Mesenchymal stem cell (in vitro differentiated cells and primary cell): ENCODE data around the gene FMN2.

Source experiments
- DNase-seq: peaks from one replicate; pipeline ENCODE4 v3.0.0-alpha.2; 2013
- H2AFZ ChIP-seq: one replicate; pipeline ENCODE4 v1.6.1; 2013; ENCODE audit warnings: low read depth, mild to moderate bottlenecking, control low read depth, inconsistent platforms, low read length, moderate library complexity
- H2AK5ac ChIP-seq: 2 replicates; pipeline ENCODE4 v1.6.1; 2013; ENCODE audit warnings: low read length, moderate library complexity, mild to moderate bottlenecking, inconsistent platforms; ENCODE audit not compliant: severe bottlenecking
- H2BK120ac ChIP-seq: one replicate; pipeline ENCODE4 v1.6.1; 2013; ENCODE audit warnings: low read depth, mild to moderate bottlenecking, inconsistent platforms, low read length, moderate library complexity
- H2BK12ac ChIP-seq, 2 experiments: one replicate each; pipeline ENCODE4 v1.6.1; 2013; ENCODE audit warnings: inconsistent platforms in 2 of 2, low read length in 2 of 2, mild to moderate bottlenecking in 2 of 2, moderate library complexity in 2 of 2, control low read depth in 1 of 2
- H2BK15ac ChIP-seq: one replicate; pipeline ENCODE4 v1.6.1; 2013; ENCODE audit warnings: mild to moderate bottlenecking, low read depth, inconsistent platforms; ENCODE audit not compliant: poor library complexity, severe bottlenecking
- H2BK5ac ChIP-seq: 2 replicates; pipeline ENCODE4 v1.6.1; 2013; ENCODE audit warnings: low read depth, mild to moderate bottlenecking, low read length, control low read depth, inconsistent platforms; ENCODE audit not compliant: poor library complexity, severe bottlenecking
- H3K14ac ChIP-seq, 2 experiments: one replicate each; pipeline ENCODE4 v1.6.1; 2013; ENCODE audit warnings: inconsistent platforms in 2 of 2, low read length in 2 of 2, control low read depth in 1 of 2, mild to moderate bottlenecking in 1 of 2, moderate library complexity in 1 of 2
- H3K18ac ChIP-seq, 2 experiments: one replicate each; pipeline ENCODE4 v1.6.1; 2013; ENCODE audit warnings: inconsistent platforms in 2 of 2, low read length in 2 of 2, control low read depth in 1 of 2, low read depth in 1 of 2, mild to moderate bottlenecking in 1 of 2
- H3K23ac ChIP-seq, 2 experiments: one replicate each; pipeline ENCODE4 v1.6.1; 2013; ENCODE audit warnings: inconsistent platforms in 2 of 2, low read length in 2 of 2, mild to moderate bottlenecking in 2 of 2, moderate library complexity in 2 of 2, control low read depth in 1 of 2
- H3K27ac ChIP-seq: 2 replicates; pipeline ENCODE4 v1.5.1; 2013; ENCODE audit warnings: mild to moderate bottlenecking, moderate library complexity, low read length, control low read depth, inconsistent platforms; ENCODE audit not compliant: poor library complexity, severe bottlenecking
- H3K27me3 ChIP-seq, 2 experiments: 2 replicates each; pipeline versions ENCODE4 v1.6.1 to v1.7.0; 2013; ENCODE audit warnings: low read length in 2 of 2, mild to moderate bottlenecking in 2 of 2, moderate library complexity in 2 of 2, control low read depth in 1 of 2, inconsistent platforms in 1 of 2; ENCODE audit not compliant: control insufficient read depth in 1 of 2, insufficient read depth in 1 of 2
- H3K36me3 ChIP-seq, 2 experiments: 2 replicates each; pipeline versions ENCODE4 v1.6.1 to v1.7.0; 2013; ENCODE audit warnings: low read length in 2 of 2, control low read depth in 1 of 2, inconsistent platforms in 1 of 2, low read depth in 1 of 2, mild to moderate bottlenecking in 1 of 2; ENCODE audit not compliant: insufficient read depth in 2 of 2, control insufficient read depth in 1 of 2
- H3K4ac ChIP-seq, 2 experiments: one replicate each; pipeline ENCODE4 v1.6.1; 2013; ENCODE audit warnings: inconsistent platforms in 2 of 2, low read length in 2 of 2, mild to moderate bottlenecking in 2 of 2, moderate library complexity in 2 of 2, control low read depth in 1 of 2, low read depth in 1 of 2
- H3K4me1 ChIP-seq: 2 replicates; pipeline ENCODE4 v1.6.1; 2013; ENCODE audit warnings: low read depth, low read length, control low read depth; ENCODE audit not compliant: control insufficient read depth, insufficient read depth
- H3K4me2 ChIP-seq: 2 replicates; pipeline ENCODE4 v1.6.1; 2013; ENCODE audit warnings: low read length, mild to moderate bottlenecking, inconsistent platforms; ENCODE audit not compliant: poor library complexity, severe bottlenecking
- H3K4me3 ChIP-seq, 2 experiments: 2 replicates each; pipeline versions ENCODE4 v1.5.1 to v1.7.0; 2013; ENCODE audit warnings: low read length in 2 of 2, mild to moderate bottlenecking in 2 of 2, control low read depth in 1 of 2, low read depth in 1 of 2; ENCODE audit not compliant: insufficient read depth in 1 of 2
- H3K79me1 ChIP-seq: replicated peaks from 2 replicates; pipeline ENCODE4 v1.6.1; 2013; ENCODE audit warnings: mild to moderate bottlenecking, control low read depth, low read length, inconsistent platforms; ENCODE audit not compliant: poor library complexity, severe bottlenecking
- H3K9ac ChIP-seq: 2 replicates; pipeline ENCODE4 v1.7.0; 2013; ENCODE audit warnings: mild to moderate bottlenecking, low read length, moderate library complexity
- H3K9me3 ChIP-seq: 2 replicates; pipeline ENCODE4 v1.7.0; 2013; ENCODE audit warnings: mild to moderate bottlenecking, low read length; ENCODE audit not compliant: control insufficient read depth
- H4K8ac ChIP-seq: one replicate; pipeline ENCODE4 v1.6.1; 2013; ENCODE audit warnings: inconsistent platforms, mild to moderate bottlenecking, low read length, moderate library complexity
- H4K91ac ChIP-seq: one replicate; pipeline ENCODE4 v1.6.1; 2013; ENCODE audit warnings: mild to moderate bottlenecking, low read length, inconsistent platforms
- WGBS: methylation state at CpG from one replicate; pipeline ENCODE4 v1.1.7; 2013; ENCODE audit warnings: mixed read lengths; 5-methylcytosine and 5-hydroxymethylcytosine counted together

Gene FMN2

DNA sequence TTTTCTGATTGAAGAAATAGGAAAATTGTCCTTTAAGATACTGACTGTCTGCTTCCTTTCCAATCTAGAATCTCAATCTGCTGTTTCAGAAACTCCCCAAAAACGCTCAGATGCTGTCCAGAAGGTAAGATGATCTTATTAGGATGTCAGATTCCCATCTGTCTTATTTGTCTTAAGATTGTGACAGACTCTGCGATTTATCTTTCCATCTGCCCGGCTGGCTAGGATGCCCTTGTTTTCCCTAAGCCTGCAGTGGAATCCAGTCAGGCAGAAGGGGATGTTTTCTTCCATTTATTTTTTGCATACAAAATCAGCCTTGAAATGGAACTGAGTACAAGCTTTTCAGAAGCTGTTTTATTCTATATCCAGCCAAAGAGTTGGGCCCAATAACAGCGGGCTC is 96.5 kb downstream of the FMN2 start:
- 84% methylated on average over 4 of the region's 4 CpGs for WGBS
- Histone ChIP-seq H3K9ac (no peak overlapping the region), H3K9me3 (no peaks in the 10 kb centered on the region), H3K4me2 (no peak overlapping the region), H2AK5ac (peak overlapping the region; percentile 73), H3K4me1 (peaks cover 1% of the 10 kb centered on the region), H2BK5ac (no peak overlapping the region), H3K36me3 (peaks cover 0 to 3% of the 10 kb centered on the region in 2 experiments), H3K18ac (no peak overlapping the region), H3K4me3 (no peak overlapping the region), H4K8ac (no peak overlapping the region), H4K91ac (no peak overlapping the region), H3K79me1 (peaks cover 10% of the 10 kb centered on the region), H3K27me3 (peaks cover 0 to 8% of the 10 kb centered on the region in 2 experiments), H3K4ac (no peak overlapping the region), H3K23ac (no peak overlapping the region), H2BK120ac (no peak overlapping the region), H3K27ac (no peak overlapping the region), H2BK12ac (no peak overlapping the region), H2AFZ (no peak overlapping the region), H2BK15ac (no peak overlapping the region), H3K14ac (no peak overlapping the region)
- DNase-seq, result no peak

- no peak overlapping the region for H4K8ac ChIP-seq
- no peak overlapping the region for H3K4ac ChIP-seq
- no peak overlapping the region for H2BK120ac ChIP-seq
- H3K18ac ChIP-seq, result no peak overlapping the region
- H2AK5ac ChIP-seq, result peak overlapping the region; percentile 83
- peaks cover 14% of the 10 kb centered on the region for H3K79me1 ChIP-seq
- H3K27ac ChIP-seq, result no peak overlapping the region
- DNase-seq, result peak; percentile 48
- no peak overlapping the region for H4K91ac ChIP-seq
- H3K36me3 ChIP-seq, result peaks cover 0 to 3% of the 10 kb centered on the region in 2 experiments
- 62% methylated on average over 4 of the region's 6 CpGs for WGBS
- no peak overlapping the region for H2BK5ac ChIP-seq
- no peak overlapping the region for H3K23ac ChIP-seq
- no peak overlapping the region for H2AFZ ChIP-seq
- H3K4me3 ChIP-seq, result no peak overlapping the region
- peaks cover 0 to 8% of the 10 kb centered on the region in 2 experiments for H3K27me3 ChIP-seq
- no peak overlapping the region for H2BK12ac ChIP-seq
- H3K4me1 ChIP-seq, result peaks cover 3% of the 10 kb centered on the region
- H2BK15ac ChIP-seq, result no peak overlapping the region
- H3K9me3 ChIP-seq, result no peaks in the 10 kb centered on the region
- peak overlapping the region; percentile 59 for H3K9ac ChIP-seq
- H3K14ac ChIP-seq, result no peak overlapping the region
- H3K4me2 ChIP-seq, result no peak overlapping the region
Observed at GRCh38 chr1:240189386-240189989, 97.8 kb downstream of the FMN2 start.

DNA sequence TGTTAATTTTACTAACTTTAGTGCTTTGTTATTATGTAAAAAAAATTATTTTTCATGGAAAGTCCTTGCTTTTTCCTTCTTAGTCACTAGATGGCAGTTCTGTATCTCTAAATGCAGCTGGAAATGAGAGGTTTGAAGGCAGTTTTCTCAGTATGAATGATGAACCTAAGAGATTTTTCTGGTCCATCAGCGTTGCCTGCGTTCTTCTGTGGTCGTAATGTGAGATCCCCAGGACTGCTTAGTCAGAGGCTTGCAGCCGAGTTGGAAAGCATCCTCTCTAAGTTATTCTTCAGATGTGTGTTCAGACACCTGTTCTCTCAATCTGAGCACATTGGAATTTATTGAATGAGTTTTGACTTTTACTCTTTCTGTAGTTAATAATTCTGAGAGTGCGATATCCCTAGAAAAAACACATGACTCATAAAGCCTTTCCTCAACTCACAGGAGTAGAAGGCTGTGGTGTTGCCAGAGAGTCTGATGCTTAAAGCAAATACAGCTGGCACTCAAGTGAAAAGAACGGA is 99.3 kb downstream of the FMN2 start:
- no peak overlapping the region for H3K4ac ChIP-seq
- H3K27me3 ChIP-seq, result no peaks in the 10 kb centered on the region
- H3K18ac ChIP-seq, result no peak overlapping the region
- H2AK5ac ChIP-seq, result no peak overlapping the region
- no peak overlapping the region for H4K8ac ChIP-seq
- H2BK15ac ChIP-seq, result no peak overlapping the region
- H3K4me2 ChIP-seq, result no peak overlapping the region
- no peak overlapping the region for H2BK12ac ChIP-seq
- DNase-seq, result peak; percentile 91
- H3K79me1 ChIP-seq, result peaks cover 13% of the 10 kb centered on the region
- no peak overlapping the region for H2AFZ ChIP-seq
- no peak overlapping the region for H4K91ac ChIP-seq
- no peaks in the 10 kb centered on the region for H3K9me3 ChIP-seq
- H2BK5ac ChIP-seq, result no peak overlapping the region
- no peak overlapping the region for H3K14ac ChIP-seq
- H3K27ac ChIP-seq, result no peak overlapping the region
- no peak overlapping the region for H3K23ac ChIP-seq
- H3K4me3 ChIP-seq, result no peak overlapping the region
- no peak overlapping the region for H2BK120ac ChIP-seq
- WGBS, result 14% methylated on average over 3 of the region's 6 CpGs
- peaks cover 0 to 3% of the 10 kb centered on the region in 2 experiments for H3K36me3 ChIP-seq
- H3K4me1 ChIP-seq, result peaks cover 3% of the 10 kb centered on the region
- H3K9ac ChIP-seq, result peak overlapping the region; percentile 71

DNA sequence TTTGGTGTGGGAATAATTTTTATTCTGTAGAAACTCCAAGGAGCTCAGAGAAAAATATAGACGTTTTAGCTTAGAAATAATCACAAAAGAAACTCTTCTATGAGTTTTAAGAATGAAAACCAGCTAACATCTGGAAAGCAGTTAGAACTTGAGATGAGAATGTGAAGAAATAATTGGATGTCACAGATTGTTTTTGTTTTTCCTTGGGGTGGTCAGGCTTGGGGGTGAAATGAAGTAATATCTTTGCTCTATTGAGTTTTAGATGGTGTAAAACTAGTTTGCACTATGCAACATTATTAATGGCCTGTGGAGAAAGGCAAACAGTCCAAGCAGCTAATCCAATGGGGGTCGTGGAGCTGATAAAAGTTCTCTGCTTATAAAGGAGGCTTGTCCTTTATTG is 101.2 kb downstream of the FMN2 start:
- Histone ChIP-seq H3K18ac (no peak overlapping the region), H2BK5ac (no peak overlapping the region), H2BK12ac (no peak overlapping the region), H3K4me3 (no peak overlapping the region), H3K36me3 (no peaks in the 10 kb centered on the region), H3K79me1 (peaks cover 14% of the 10 kb centered on the region), H3K23ac (no peak overlapping the region), H3K14ac (no peak overlapping the region), H3K9me3 (no peaks in the 10 kb centered on the region), H2AFZ (no peak overlapping the region), H4K8ac (no peak overlapping the region), H2BK15ac (no peak overlapping the region), H3K4me1 (peaks cover 2% of the 10 kb centered on the region), H4K91ac (no peak overlapping the region), H3K4ac (no peak overlapping the region), H3K9ac (no peak overlapping the region), H3K4me2 (no peak overlapping the region), H2BK120ac (no peak overlapping the region), H3K27ac (no peak overlapping the region), H2AK5ac (no peak overlapping the region), H3K27me3 (no peaks in the 10 kb centered on the region)
- no peak for DNase-seq
- 84% methylated on average over 1 of the region's 2 CpGs for WGBS
